ENCODE measurements around the gene CPXM1. TPM values are rescaled to one million over a fixed set of nuclear protein-coding genes. Genes with fewer than 3 reads are reported as not detected.

CPXM1 gene
- total and polyA plus RNA-seq, 2 experiments from 2014 or later = 0.08 TPM; not detected in 1

DNA sequence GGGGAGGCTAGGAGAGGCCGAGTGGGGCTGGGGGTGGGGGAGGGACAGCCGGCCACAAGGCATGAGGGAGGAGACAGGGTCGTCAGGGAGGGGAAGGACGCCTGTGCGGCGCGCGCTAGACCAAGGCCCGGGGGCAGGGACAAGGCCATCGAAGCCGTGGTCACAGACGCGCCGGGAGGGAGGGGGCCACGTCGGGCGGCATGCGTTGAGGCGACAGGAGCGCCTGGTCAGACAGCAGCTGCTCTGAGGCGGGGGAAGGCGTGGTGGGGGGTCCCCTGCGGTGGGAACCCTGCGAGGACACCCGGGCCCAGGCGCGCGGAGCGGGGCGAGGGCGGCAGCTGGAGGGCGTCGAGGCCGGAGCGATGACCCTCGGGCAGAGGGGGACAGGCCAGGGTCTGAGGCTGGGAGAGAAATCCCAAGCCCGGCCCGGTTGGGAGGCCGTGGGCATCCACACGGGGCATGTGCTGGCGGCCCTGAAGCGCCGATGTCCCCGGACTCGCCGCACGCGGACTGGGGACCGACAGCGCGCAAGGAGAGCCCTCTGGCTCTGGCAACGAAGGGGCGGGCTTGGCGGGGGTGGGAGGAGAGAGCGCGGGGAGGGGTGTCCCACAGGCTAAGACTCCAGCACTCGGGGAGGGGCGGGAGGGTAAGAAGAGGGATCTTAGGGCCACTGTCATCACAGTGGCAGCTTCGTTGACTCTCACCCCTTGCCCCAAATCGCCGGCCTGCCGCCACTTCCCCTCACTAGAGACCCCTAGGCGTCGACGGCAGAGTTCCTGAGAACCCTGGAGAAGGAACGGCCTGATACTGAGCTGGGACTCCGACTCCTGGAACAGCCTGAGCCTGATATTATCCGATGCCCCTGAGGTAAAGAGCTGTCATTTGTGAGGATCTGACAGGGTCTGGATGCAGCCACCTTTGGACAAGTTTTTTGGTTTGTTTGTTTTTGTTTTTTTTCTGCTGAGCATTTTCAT is 20.8 kb upstream of the CPXM1 start:
- Histone ChIP-seq H3K4me1 (ENCODE audit: insufficient read depth) (no peaks in the 10 kb centered on the region), H4K20me1 (ENCODE audit: insufficient read depth) (no peaks in the 10 kb centered on the region), H3K9me3 (ENCODE audit: low read depth) (no peaks in the 10 kb centered on the region), H3K27me3 (replicated peaks; ENCODE audit: insufficient read depth) (peaks cover 18% of the 10 kb centered on the region), H3K4me3 (no peak overlapping the region), H3K27ac (no peak overlapping the region), H2AFZ (no peak overlapping the region), H3K36me3 (ENCODE audit: low read depth) (no peaks in the 10 kb centered on the region), H3K9me2 (ENCODE audit: insufficient read depth) (no peaks in the 10 kb centered on the region), H3K4me2 (ENCODE audit: unreplicated experiment) (no peak overlapping the region), H3K79me2 (ENCODE audit: insufficient read depth) (no peaks in the 10 kb centered on the region), H3F3A (ENCODE audit: insufficient read depth) (0 out of 2 replicates have a peak, but pooled peaks cover 7% of the 10 kb centered on the region), H3K9ac (no peak overlapping the region)
- in situ Hi-C loops (cut with MboI) = no loop called here
- TF ChIP-seq EZH2phosphoT487 (IDR thresholded peaks at IDR 0.05; ENCODE audit: insufficient read depth, low read depth) (no peak), EZH2 (IDR thresholded peaks at IDR 0.05; ENCODE audit: insufficient read depth, poor library complexity, severe bottlenecking) (peak; percentile 79)
- DNase-seq = no peak
- WGBS, 2 experiments (ENCODE audit: low coverage in 1 of 2, low lambda C conversion rate in 2 of 2, missing lambda C conversion rate in 2 of 2) = 7 to 15% methylated on average over 34 to 64 of the region's 68 CpGs

- 39 to 53% methylated on average over 25 to 32 of the region's 32 CpGs for WGBS, 2 experiments (ENCODE audit: low coverage in 1 of 2, low lambda C conversion rate in 2 of 2, missing lambda C conversion rate in 2 of 2)
Observed at GRCh38 chr20:2820084-2820895, 19.9 kb upstream of the CPXM1 start.

DNA sequence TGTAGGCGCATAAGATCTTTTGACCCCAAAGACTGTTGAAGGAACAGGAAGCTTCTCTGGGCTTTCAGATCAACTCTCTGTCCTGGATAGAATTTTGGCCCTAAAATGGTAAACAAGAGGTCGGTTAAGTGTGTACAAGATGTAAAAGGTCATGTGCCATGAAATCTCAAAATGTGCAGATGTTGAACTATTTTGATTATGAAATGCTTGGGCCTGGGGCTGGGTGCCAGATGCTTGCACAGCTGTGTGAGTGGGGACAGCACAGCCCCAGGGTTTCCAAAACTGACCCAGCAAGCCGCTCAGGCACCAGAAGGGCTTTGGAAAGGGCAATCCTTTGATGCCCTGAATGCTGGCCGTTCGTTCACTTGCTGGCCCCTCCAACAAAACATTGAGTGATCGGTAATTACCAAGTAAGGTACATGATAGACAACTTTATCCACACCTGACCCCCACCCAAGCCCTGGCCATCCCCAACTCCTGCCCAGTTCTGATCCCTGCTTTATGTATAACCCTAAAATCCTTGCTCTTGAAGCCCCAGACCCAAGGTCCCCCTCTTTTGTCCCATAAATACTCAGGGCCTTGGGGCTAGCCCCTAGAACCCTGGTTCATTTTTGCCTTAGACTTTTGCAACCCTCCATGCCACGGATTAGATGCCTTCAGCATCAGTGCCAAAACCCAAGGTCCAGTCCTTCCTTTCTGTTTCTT is 17.6 kb upstream of the CPXM1 start:
- no peaks in the 10 kb centered on the region for H3K79me2 ChIP-seq (ENCODE audit: insufficient read depth)
- no peaks in the 10 kb centered on the region for H3K36me3 ChIP-seq (ENCODE audit: low read depth)
- no peak overlapping the region for H3K27ac ChIP-seq
- no peaks in the 10 kb centered on the region for H4K20me1 ChIP-seq (ENCODE audit: insufficient read depth)
- DNase-seq = no peak
- H3F3A ChIP-seq (ENCODE audit: insufficient read depth) = 0 out of 2 replicates have a peak, but pooled peaks cover 7% of the 10 kb centered on the region
- no peak overlapping the region for H3K4me2 ChIP-seq (ENCODE audit: unreplicated experiment)
- no peak overlapping the region for H3K4me3 ChIP-seq
- in situ Hi-C loops (cut with MboI) = no loop called here
- TF ChIP-seq EZH2phosphoT487 (IDR thresholded peaks at IDR 0.05; ENCODE audit: insufficient read depth, low read depth) = no peak
- TF ChIP-seq EZH2 (IDR thresholded peaks at IDR 0.05; ENCODE audit: insufficient read depth, poor library complexity, severe bottlenecking) = no peak
- H3K9ac ChIP-seq = no peak overlapping the region
- no peaks in the 10 kb centered on the region for H3K9me2 ChIP-seq (ENCODE audit: insufficient read depth)
- WGBS, 2 experiments (ENCODE audit: low coverage in 1 of 2, low lambda C conversion rate in 2 of 2, missing lambda C conversion rate in 2 of 2) = 74 to 76% methylated on average over 7 of the region's 7 CpGs
- H3K4me1 ChIP-seq (ENCODE audit: insufficient read depth) = peaks cover 13% of the 10 kb centered on the region
- peaks cover 18% of the 10 kb centered on the region for H3K27me3 ChIP-seq (replicated peaks; ENCODE audit: insufficient read depth)
- H2AFZ ChIP-seq = no peak overlapping the region
- H3K9me3 ChIP-seq (ENCODE audit: low read depth) = no peaks in the 10 kb centered on the region

More at GRCh38 chr20:2820084-2820895, 19.9 kb upstream of the CPXM1 start:
- H3F3A ChIP-seq (ENCODE audit: insufficient read depth) = 0 out of 2 replicates have a peak, but pooled peaks cover 7% of the 10 kb centered on the region
- H2AFZ ChIP-seq = no peak overlapping the region
- no peak overlapping the region for H3K4me2 ChIP-seq (ENCODE audit: unreplicated experiment)
- no peaks in the 10 kb centered on the region for H3K79me2 ChIP-seq (ENCODE audit: insufficient read depth)
- H3K4me3 ChIP-seq = no peak overlapping the region
- in situ Hi-C loops (cut with MboI) = no loop called here
- no peak overlapping the region for H3K27ac ChIP-seq
- no peaks in the 10 kb centered on the region for H3K36me3 ChIP-seq (ENCODE audit: low read depth)
- H3K27me3 ChIP-seq (replicated peaks; ENCODE audit: insufficient read depth) = peaks cover 18% of the 10 kb centered on the region
- H4K20me1 ChIP-seq (ENCODE audit: insufficient read depth) = no peaks in the 10 kb centered on the region
- no peak for TF ChIP-seq EZH2phosphoT487 (IDR thresholded peaks at IDR 0.05; ENCODE audit: insufficient read depth, low read depth)
- no peak for TF ChIP-seq EZH2 (IDR thresholded peaks at IDR 0.05; ENCODE audit: insufficient read depth, poor library complexity, severe bottlenecking)
- H3K9me2 ChIP-seq (ENCODE audit: insufficient read depth) = no peaks in the 10 kb centered on the region
- no peak overlapping the region for H3K9ac ChIP-seq
- DNase-seq = no peak
- no peaks in the 10 kb centered on the region for H3K9me3 ChIP-seq (ENCODE audit: low read depth)
- peaks cover 1% of the 10 kb centered on the region for H3K4me1 ChIP-seq (ENCODE audit: insufficient read depth)

DNA sequence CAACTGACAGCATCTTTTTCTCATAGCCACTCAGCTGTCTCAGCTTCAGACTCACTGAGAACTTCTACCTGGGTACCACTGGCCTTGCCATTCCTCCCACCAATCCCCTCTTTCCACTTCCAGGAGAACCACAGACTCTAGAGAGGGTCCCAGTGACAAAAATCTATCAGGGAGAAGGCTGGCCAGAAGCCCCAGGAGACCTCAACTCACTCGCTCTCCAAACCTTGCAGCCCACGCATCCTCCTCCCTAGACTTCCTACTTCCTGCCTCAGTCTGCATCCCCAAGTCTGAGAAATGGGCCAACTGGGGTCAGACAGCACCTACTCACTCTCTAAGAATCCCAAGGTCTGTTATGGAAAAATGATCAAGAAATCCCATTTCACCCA is 16.9 kb upstream of the CPXM1 start:
- Histone ChIP-seq H4K20me1 (ENCODE audit: insufficient read depth) (no peaks in the 10 kb centered on the region), H3K79me2 (ENCODE audit: insufficient read depth) (no peaks in the 10 kb centered on the region), H3K4me1 (ENCODE audit: insufficient read depth) (peaks cover 13% of the 10 kb centered on the region), H3K36me3 (ENCODE audit: low read depth) (no peaks in the 10 kb centered on the region), H3K9ac (no peak overlapping the region), H3K27ac (no peak overlapping the region), H3K4me2 (ENCODE audit: unreplicated experiment) (no peak overlapping the region), H3K9me2 (ENCODE audit: insufficient read depth) (no peaks in the 10 kb centered on the region), H3F3A (ENCODE audit: insufficient read depth) (0 out of 2 replicates have a peak, but pooled peaks cover 7% of the 10 kb centered on the region), H3K27me3 (replicated peaks; ENCODE audit: insufficient read depth) (peaks cover 18% of the 10 kb centered on the region), H3K4me3 (no peak overlapping the region), H3K9me3 (ENCODE audit: low read depth) (no peaks in the 10 kb centered on the region), H2AFZ (no peak overlapping the region)
- TF ChIP-seq EZH2 (IDR thresholded peaks at IDR 0.05; ENCODE audit: insufficient read depth, poor library complexity, severe bottlenecking) (no peak), EZH2phosphoT487 (IDR thresholded peaks at IDR 0.05; ENCODE audit: insufficient read depth, low read depth) (no peak)
- WGBS, 2 experiments (ENCODE audit: low coverage in 1 of 2, low lambda C conversion rate in 2 of 2, missing lambda C conversion rate in 2 of 2) = 90 to 93% methylated on average over 2 of the region's 2 CpGs
- in situ Hi-C loops (cut with MboI) = no loop called here
- DNase-seq = no peak
